HG03159 (cell line): ENCODE measurements around the gene RHOBTB1.

Source experiments
- ATAC-seq: cut with Tn5 transposase; IDR thresholded peaks from one replicate; pipeline ENCODE4 v1.9.1; 2021; ENCODE audit warnings: mild to moderate bottlenecking, moderate library complexity; ENCODE audit not compliant: unreplicated experiment

The RHOBTB1 gene

GRCh38 chr10:60827791-60828488 lies 116.0 kb downstream of the RHOBTB1 start:
- ATAC-seq, result no peak

- ATAC-seq, result no peak
Measured at GRCh38 chr10:60825520-60825919, 118.5 kb downstream of the RHOBTB1 start.

- ATAC-seq, result no peak
Measured at GRCh38 chr10:60823324-60823723, 120.7 kb downstream of the RHOBTB1 start.

- no peak for ATAC-seq
Measured at GRCh38 chr10:60822809-60823208, 121.2 kb downstream of the RHOBTB1 start.

GRCh38 chr10:60821656-60822055 lies 122.3 kb downstream of the RHOBTB1 start:
- ATAC-seq, result no peak

- peak; percentile 42 for ATAC-seq
Measured at GRCh38 chr10:60820093-60820754, 123.8 kb downstream of the RHOBTB1 start.
